Activated CD4-positive, alpha-beta T cell treated with anti-CD3 and anti-CD28 coated beads, Interleukin-2, amount 50 U/mL, for 4 hours (primary cell): ENCODE results near the gene PPM1H.
"Not testable (repeated sequence)": the region's sequence is repeated elsewhere in the genome, so short reads cannot be mapped to it uniquely, and the experiment has no call there.

Experiments used
- DNase-seq, 2 experiments: peaks; one replicate each; pipeline ENCODE4 v3.0.0-alpha.2; 2020

The PPM1H gene

DNA sequence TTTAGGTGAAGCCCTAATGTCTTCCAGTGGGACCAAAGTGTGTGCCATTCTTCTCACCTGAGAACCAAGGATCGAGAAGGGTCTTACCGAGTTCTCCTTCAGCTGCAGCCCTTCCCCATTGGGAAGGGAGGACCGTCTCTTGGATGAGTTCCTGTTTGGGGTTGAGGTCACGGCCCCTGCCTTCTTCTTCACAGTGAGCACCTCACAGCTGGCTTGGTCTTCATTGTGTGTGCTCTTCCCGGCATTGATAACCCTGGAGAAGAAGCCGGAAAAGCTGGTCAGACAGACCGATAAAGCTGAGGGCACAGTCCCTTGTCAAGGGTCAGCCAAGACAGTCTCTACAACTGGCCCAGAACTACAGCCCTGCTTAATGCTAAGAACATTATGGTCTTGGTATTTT is 102.9 kb downstream of the PPM1H start:
- no peak for DNase-seq

DNA sequence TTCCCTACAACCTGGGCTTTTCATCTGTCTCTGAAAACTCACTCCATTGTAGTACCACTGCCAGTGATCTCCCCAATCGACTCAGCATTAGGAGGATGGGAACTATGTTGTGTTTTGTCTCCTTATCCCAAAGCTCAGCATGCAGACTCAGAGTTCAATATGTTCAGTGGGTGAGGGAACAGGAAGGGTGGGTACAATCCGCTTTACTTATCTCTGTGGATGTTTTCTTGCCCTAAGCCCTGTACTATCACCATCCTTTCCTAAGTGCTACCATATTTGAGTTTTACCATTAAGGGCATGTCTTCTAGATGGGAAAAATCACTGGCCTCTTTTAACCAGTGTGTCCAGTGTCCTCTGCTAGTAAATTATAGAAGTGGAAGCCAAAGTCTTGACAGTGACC is 107.1 kb downstream of the PPM1H start:
- no peak for DNase-seq

GRCh38 chr12:62827042-62827441 is 107.9 kb downstream of the PPM1H start:
- no peak for DNase-seq

DNA sequence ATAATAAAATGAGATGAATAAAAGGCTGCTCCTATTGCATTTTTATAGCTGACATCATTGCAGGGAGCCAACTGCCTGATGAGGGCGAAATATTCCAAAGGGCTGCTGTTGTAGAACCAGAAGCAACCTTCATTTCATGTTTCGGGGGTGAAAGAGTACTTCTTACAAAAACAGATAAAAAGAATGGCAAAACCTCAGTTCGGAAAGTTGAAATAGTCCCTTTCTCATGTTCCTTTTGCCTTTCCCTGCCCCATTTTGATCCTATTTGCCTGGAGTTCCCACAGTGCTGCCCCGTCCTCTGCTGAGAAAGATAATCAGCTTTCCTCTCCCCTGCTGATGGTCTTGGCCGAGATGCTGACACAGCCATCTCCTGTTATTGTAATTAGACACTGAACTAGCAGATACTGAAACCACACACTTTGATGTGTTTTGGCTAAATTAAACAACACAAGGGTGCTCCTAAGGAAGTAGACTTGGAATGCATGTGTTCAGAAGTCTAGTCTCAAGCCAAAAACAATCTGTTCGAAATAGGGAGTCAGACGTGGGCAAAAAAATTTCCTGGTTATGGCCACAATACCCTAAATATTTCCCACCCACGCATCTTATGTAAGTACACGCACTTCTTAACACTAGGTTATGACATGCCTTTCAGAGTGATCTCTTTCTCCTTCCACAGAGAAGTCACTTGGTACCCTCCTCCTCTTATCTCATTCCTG is 117.2 kb downstream of the PPM1H start:
- no peak for DNase-seq

GRCh38 chr12:62814243-62814642 is 120.7 kb downstream of the PPM1H start:
- DNase-seq: no peak

- peak in 1 of 2 experiments; percentile 4 for DNase-seq
Observed at GRCh38 chr12:62813031-62813829, 121.7 kb downstream of the PPM1H start.

GRCh38 chr12:62811481-62811880 is 123.5 kb downstream of the PPM1H start:
- not testable (repeated sequence) for DNase-seq

- DNase-seq: no peak
Observed at GRCh38 chr12:62808166-62808879, 126.6 kb downstream of the PPM1H start.

GRCh38 chr12:62806893-62807292 is 128.1 kb downstream of the PPM1H start:
- no peak for DNase-seq

GRCh38 chr12:62806244-62806836 is 128.6 kb downstream of the PPM1H start:
- no peak for DNase-seq

DNA sequence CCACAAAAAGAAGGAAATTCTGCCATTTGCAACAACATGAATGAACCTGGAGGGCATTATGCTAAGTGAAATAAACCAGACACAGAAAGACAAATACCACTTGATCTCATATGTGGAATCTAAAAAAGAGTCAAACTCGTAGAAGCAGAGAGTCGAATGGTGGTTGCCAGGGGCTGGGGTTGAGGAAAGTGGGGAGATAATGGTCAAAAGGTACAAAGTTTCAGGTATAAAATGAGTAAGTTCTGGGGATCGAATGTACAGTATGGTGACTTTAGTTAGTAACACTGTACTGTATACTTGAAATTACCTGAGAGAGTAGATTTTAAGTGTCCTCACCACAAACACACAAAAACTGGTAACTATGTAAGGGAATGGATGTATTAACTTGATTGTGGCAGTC is 129.4 kb downstream of the PPM1H start:
- no peak for DNase-seq

- DNase-seq: no peak
Observed at GRCh38 chr12:62803756-62804155, 131.2 kb downstream of the PPM1H start.

DNA sequence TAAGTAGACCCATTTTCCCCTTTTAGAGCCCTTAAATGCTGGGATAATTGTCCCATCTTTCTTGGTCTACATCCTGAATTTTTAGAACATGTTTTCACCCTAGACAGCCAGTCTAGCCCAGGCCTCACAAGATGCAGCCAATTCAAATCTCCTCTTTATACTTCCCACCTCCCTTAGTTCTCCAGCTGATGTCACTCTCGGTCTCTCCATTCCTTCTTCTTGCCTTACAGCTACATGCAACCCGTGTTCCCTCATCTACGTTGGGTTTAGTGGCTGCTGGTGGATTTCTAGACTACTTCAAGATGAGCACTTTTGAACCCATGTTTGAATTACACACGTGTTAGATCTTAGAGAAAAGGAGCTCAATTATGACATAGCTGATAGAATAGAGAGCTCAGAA is 132.0 kb downstream of the PPM1H start:
- DNase-seq: no peak

DNA sequence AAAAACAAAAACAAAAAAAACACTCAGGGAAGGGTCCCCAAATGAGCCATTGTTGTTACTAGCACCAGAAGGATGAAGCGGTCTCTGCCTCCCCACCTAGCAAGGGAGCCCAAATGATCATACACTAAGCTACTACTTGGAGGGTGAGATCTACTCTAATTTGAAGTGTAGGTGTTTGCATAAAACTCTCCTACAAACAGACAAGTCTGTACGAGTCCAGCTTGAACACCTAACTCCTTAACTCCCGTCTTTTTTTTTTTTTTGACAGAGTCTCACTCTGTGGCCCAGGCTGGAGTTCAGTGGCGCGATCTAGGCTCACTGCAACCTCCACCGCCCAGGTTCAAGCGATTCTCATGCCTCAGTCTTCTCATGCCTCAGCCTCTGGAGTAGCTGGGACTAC is 132.6 kb downstream of the PPM1H start:
- no peak for DNase-seq

DNA sequence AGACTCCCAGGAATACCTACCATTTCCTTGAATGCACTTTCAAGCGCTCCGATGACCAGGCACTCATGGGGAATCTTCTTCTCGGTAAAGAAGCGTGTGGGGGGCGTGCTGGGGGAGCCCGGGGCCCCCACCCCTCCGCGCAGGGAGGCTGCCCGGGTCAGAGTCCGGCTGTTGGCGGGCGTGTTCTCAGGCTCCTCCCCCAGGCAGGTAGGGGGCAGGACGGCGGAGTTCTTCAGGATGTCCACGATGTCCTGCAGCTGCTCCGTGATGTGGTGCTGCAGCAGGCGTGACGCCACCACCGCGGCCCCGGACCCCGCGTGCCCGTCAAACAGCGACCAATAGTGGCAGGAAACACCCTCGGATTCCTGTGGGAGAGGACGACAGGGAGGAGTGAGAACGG is 133.2 kb downstream of the PPM1H start:
- DNase-seq: no peak

- DNase-seq: no peak
Observed at GRCh38 chr12:62800707-62801400, 134.1 kb downstream of the PPM1H start.

DNA sequence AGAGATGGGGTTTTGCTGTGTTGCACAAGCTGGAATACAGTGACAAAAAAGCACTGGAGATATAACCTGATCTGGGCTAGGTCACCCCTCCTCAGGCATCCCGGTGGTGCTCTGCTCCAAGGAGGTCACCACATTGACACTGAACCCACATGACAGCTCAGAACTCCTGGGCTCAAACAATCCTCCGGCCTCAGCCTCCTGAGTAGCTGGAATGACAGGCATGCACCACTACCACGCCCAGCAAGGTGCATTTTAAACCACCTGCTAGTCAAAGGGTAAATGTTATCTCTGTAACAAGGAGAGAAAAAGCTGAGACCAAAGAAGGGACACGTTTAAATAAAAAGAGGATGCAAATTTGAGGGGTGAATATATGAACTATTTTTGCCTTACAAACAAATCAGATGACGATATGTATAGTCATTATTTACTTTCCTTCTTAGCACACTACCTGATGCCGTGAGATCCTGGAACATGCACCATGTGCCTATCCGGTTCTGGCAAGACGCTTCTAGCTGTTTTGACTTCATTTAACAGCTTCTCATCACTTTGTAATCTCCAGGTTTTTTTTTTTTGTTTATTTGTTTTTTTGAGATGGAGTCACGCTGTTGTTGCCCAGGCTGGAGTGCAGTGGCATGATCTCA is 135.1 kb downstream of the PPM1H start:
- no peak for DNase-seq

- DNase-seq: peak; percentile 23 to 37
Observed at GRCh38 chr12:62799126-62799736, 135.7 kb downstream of the PPM1H start.

DNA sequence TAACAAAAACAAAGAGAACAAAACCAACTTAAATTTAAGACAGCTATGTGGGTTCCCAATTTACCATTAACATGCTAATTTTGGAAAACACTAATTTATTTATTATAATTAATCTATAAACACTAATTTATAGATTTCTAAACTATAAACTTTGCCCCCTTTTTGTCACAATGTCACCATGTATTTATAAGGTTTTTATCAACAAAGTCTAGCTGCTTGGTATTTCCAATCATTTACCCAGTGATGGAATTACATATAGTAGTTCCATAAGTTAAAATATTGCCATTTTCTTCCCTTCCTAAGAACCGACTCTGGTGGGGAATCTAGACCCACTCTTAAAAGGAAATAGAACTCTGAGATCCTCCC is 140.7 kb downstream of the PPM1H start:
- no peak for DNase-seq

- peak; percentile 64 to 74 for DNase-seq
Observed at GRCh38 chr12:62793256-62794217, 141.4 kb downstream of the PPM1H start.
